H1 (cell line): ENCODE measurements around the gene PCNX4. TPM values are rescaled to one million over a fixed set of nuclear protein-coding genes. Genes with fewer than 3 reads are reported as not detected.

Experiments
- CTCF ChIA-PET: fragments of 300-600 bp; sonication (Branson Sonifier 250); formaldehyde crosslinking; loops from one replicate; lab custom pipeline; 2021; ENCODE audit not compliant: partially characterized antibody; lab: Charles Lee
- POLR2A ChIA-PET: fragments of 300-600 bp; sonication (Branson Sonifier 250); formaldehyde crosslinking; loops from one replicate; lab custom pipeline; 2021; ENCODE audit warnings: inconsistent platforms; ENCODE audit not compliant: partially characterized antibody; lab: Charles Lee
- DNase-seq, 2 experiments: peaks; one replicate each; pipeline versions ENCODE4 v3.0.0 to v3.0.0-alpha.2; 2010 to 2022; ENCODE audit warnings: low spot score in 2 of 2, low read depth in 1 of 2, mixed read lengths in 1 of 2
- FAIRE-seq: peaks from 2 replicates; lab custom pipeline; 2011; peaks lifted over from hg19 to GRCh38; lab: Jason Lieb, UNC
- H2AFZ ChIP-seq: 2 replicates; pipeline ENCODE4 v1.8.1; 2012; ENCODE audit warnings: low read length, inconsistent platforms
- H2AK5ac ChIP-seq: 2 replicates; pipeline ENCODE4 v1.6.1; 2013; ENCODE audit warnings: low read depth, low read length
- H2BK120ac ChIP-seq: replicated peaks from 2 replicates; pipeline ENCODE3; 2013; ENCODE audit warnings: low read depth, low read length, inconsistent platforms
- H2BK12ac ChIP-seq: 2 replicates; pipeline ENCODE4 v1.6.1; 2013; ENCODE audit warnings: low read depth, low read length
- H2BK15ac ChIP-seq: 2 replicates; pipeline ENCODE4 v1.6.1; 2013; ENCODE audit warnings: low read length
- H2BK20ac ChIP-seq: 2 replicates; pipeline ENCODE4 v1.6.1; 2013; ENCODE audit warnings: low read length
- H2BK5ac ChIP-seq: 2 replicates; pipeline ENCODE4 v1.6.1; 2013; ENCODE audit warnings: low read depth, low read length
- H3K14ac ChIP-seq: 2 replicates; pipeline ENCODE4 v1.6.1; 2013; ENCODE audit warnings: inconsistent platforms; ENCODE audit not compliant: insufficient read length
- H3K18ac ChIP-seq: 2 replicates; pipeline ENCODE4 v1.6.1; 2013; ENCODE audit warnings: low read length; ENCODE audit errors: extremely low read depth
- H3K23ac ChIP-seq: 2 replicates; pipeline ENCODE4 v1.6.1; 2013; ENCODE audit warnings: inconsistent platforms; ENCODE audit not compliant: insufficient read length
- H3K23me2 ChIP-seq: 2 replicates; pipeline ENCODE4 v1.6.1; 2013; ENCODE audit warnings: low read depth, low read length
- H3K27ac ChIP-seq: 2 replicates; pipeline ENCODE4 v1.6.1; 2011; ENCODE audit warnings: low read depth, low read length, inconsistent platforms
- H3K27me3 ChIP-seq, 4 experiments: replicated peaks in 1 of 4; 1 replicate in 1 of 4; 2 replicates in 3 of 4; pipeline versions ENCODE4 v1.6.1 to v1.8.1; 2011 to 2013; ENCODE audit warnings: low read length in 3 of 4, mild to moderate bottlenecking in 3 of 4, inconsistent platforms in 2 of 4, mixed read lengths in 2 of 4, moderate library complexity in 1 of 4; ENCODE audit not compliant: control insufficient read depth in 3 of 4, insufficient read depth in 3 of 4; ENCODE audit errors: extremely low read depth in 1 of 4
- H3K36me3 ChIP-seq, 4 experiments: 2 replicates each; pipeline versions ENCODE4 v1.6.1 to v1.8.1; 2011 to 2013; ENCODE audit warnings: mild to moderate bottlenecking in 4 of 4, low read length in 3 of 4, moderate library complexity in 2 of 4, control low read depth in 1 of 4, inconsistent platforms in 1 of 4; ENCODE audit not compliant: insufficient read depth in 4 of 4, control insufficient read depth in 2 of 4
- H3K4ac ChIP-seq: replicated peaks from 2 replicates; pipeline ENCODE3; 2013; ENCODE audit warnings: low read length, low read depth, mixed read lengths, inconsistent platforms; ENCODE audit not compliant: insufficient read length
- H3K4me1 ChIP-seq, 4 experiments: replicated peaks in 1 of 4; 1 replicate in 1 of 4; 2 replicates in 3 of 4; pipeline versions ENCODE4 v1.6.1 to v1.8.1; 2011 to 2013; ENCODE audit warnings: low read length in 3 of 4, inconsistent platforms in 2 of 4, mixed read lengths in 1 of 4; ENCODE audit not compliant: insufficient read depth in 4 of 4, control insufficient read depth in 3 of 4
- H3K4me2 ChIP-seq, 2 experiments: 2 replicates each; pipeline versions ENCODE4 v1.6.1 to v1.8.1; 2011 to 2013; ENCODE audit warnings: low read depth in 2 of 2, low read length in 2 of 2, control low read depth in 1 of 2, inconsistent platforms in 1 of 2, mild to moderate bottlenecking in 1 of 2; ENCODE audit not compliant: insufficient read depth in 1 of 2
- H3K4me3 ChIP-seq, 4 experiments: fragments of 200-600, 300-600 bp in 1 of 4; sonication (generic), shearing (Covaris generic), sonication (Bioruptor Twin) in 1 of 4; 2 replicates each; pipeline versions ENCODE4 v1.5.1 to v1.8.1; 2011 to 2016; ENCODE audit warnings: low read length in 4 of 4, low read depth in 3 of 4, control low read depth in 2 of 4, inconsistent platforms in 2 of 4, mild to moderate bottlenecking in 2 of 4, mixed read lengths in 1 of 4, moderate library complexity in 1 of 4; ENCODE audit not compliant: insufficient read depth in 2 of 4; ENCODE audit errors: extremely low read depth in 1 of 4
- H3K56ac ChIP-seq: replicated peaks from 2 replicates; pipeline ENCODE3; 2013; ENCODE audit warnings: low read depth, mild to moderate bottlenecking, mixed read lengths, low read length, inconsistent platforms; ENCODE audit not compliant: insufficient read length
- H3K79me1 ChIP-seq: 2 replicates; pipeline ENCODE4 v1.6.1; 2013; ENCODE audit warnings: low read depth, low read length, control low read depth
- H3K79me2 ChIP-seq, 2 experiments: 2 replicates each; pipeline versions ENCODE4 v1.6.1 to v1.8.1; 2012 to 2013; ENCODE audit warnings: low read length in 2 of 2, mild to moderate bottlenecking in 2 of 2, inconsistent platforms in 1 of 2; ENCODE audit not compliant: insufficient read depth in 2 of 2, control insufficient read depth in 1 of 2
- H3K9ac ChIP-seq, 4 experiments: replicated peaks in 1 of 4; 1 replicate in 1 of 4; 2 replicates in 3 of 4; pipeline versions ENCODE4 v1.6.1 to v1.8.1; 2011 to 2013; ENCODE audit warnings: low read depth in 3 of 4, low read length in 3 of 4, control low read depth in 2 of 4, mild to moderate bottlenecking in 2 of 4, moderate library complexity in 2 of 4, inconsistent platforms in 1 of 4; ENCODE audit errors: extremely low read depth in 1 of 4
- H3K9me3 ChIP-seq, 2 experiments: 2 replicates each; pipeline versions ENCODE4 v1.6.1 to v1.8.1; 2012 to 2013; ENCODE audit warnings: mild to moderate bottlenecking in 2 of 2, moderate library complexity in 2 of 2, control low read depth in 1 of 2, inconsistent platforms in 1 of 2, low read depth in 1 of 2, low read length in 1 of 2, mixed read lengths in 1 of 2; ENCODE audit not compliant: insufficient read depth in 2 of 2
- H4K20me1 ChIP-seq, 2 experiments: replicated peaks in 1 of 2; 2 replicates each; pipeline versions ENCODE3 to v1.8.1; 2011 to 2013; ENCODE audit warnings: inconsistent platforms in 2 of 2, low read length in 2 of 2, mild to moderate bottlenecking in 1 of 2; ENCODE audit not compliant: insufficient read depth in 2 of 2, control insufficient read depth in 1 of 2
- H4K5ac ChIP-seq: 2 replicates; pipeline ENCODE4 v1.6.1; 2013; ENCODE audit warnings: low read length, low read depth, mixed read lengths, inconsistent platforms; ENCODE audit not compliant: insufficient read length
- H4K8ac ChIP-seq: 2 replicates; pipeline ENCODE4 v1.8.0; 2013; ENCODE audit warnings: mild to moderate bottlenecking, moderate library complexity, low read length, inconsistent platforms; ENCODE audit not compliant: insufficient read depth; ENCODE audit errors: extremely low read depth
- H4K91ac ChIP-seq: replicated peaks from 2 replicates; pipeline ENCODE3; 2013; ENCODE audit warnings: low read length, mixed read lengths, inconsistent platforms; ENCODE audit not compliant: insufficient read length
- BACH1 ChIP-seq: IDR thresholded peaks from 2 replicates; pipeline ENCODE4 v1.6.1; 2012; ENCODE audit warnings: low read length, improper control_type of control experiment
- BRCA1 ChIP-seq: IDR thresholded peaks from 2 replicates; pipeline ENCODE4 v1.6.1; 2012; ENCODE audit warnings: low read depth, low read length, improper control_type of control experiment
- CREB1 ChIP-seq: IDR thresholded peaks from 2 replicates; pipeline ENCODE4 v1.6.1; 2012; ENCODE audit warnings: inconsistent platforms
- FOSL1 ChIP-seq: IDR thresholded peaks from 2 replicates; pipeline ENCODE4 v1.6.1; 2011; ENCODE audit warnings: mild to moderate bottlenecking, low read depth, low read length, moderate library complexity; ENCODE audit not compliant: insufficient read depth
- GABPA ChIP-seq: IDR thresholded peaks from 2 replicates; pipeline ENCODE4 v1.6.1; 2011; ENCODE audit warnings: mild to moderate bottlenecking, low read length, moderate library complexity, borderline replicate concordance; ENCODE audit not compliant: insufficient read depth
- PHF8 ChIP-seq: fragments of 200-600 bp; sonication (generic); conservative IDR thresholded peaks from 2 replicates; pipeline ENCODE4 v1.7.1; 2012; ENCODE audit warnings: low read depth, mild to moderate bottlenecking, inconsistent platforms, low read length, moderate library complexity
- RXRA ChIP-seq: IDR thresholded peaks from 2 replicates; pipeline ENCODE4 v1.6.1; 2011; ENCODE audit warnings: low read depth, mild to moderate bottlenecking, low read length, moderate library complexity; ENCODE audit not compliant: insufficient read depth
- SRF ChIP-seq: IDR thresholded peaks from 2 replicates; pipeline ENCODE4 v1.6.1; 2011; ENCODE audit warnings: mild to moderate bottlenecking, low read depth, low read length, moderate library complexity
- TCF12 ChIP-seq: IDR thresholded peaks from 2 replicates; pipeline ENCODE4 v1.6.1; 2011; ENCODE audit warnings: low read depth, mild to moderate bottlenecking, low read length
- TEAD4 ChIP-seq: IDR thresholded peaks from 2 replicates; pipeline ENCODE4 v1.6.1; 2012; ENCODE audit warnings: low read depth, low read length, inconsistent platforms, mixed read lengths
- WGBS, 2 experiments: shearing (Covaris generic) in 1 of 2; methylation state at CpG; one replicate each; pipeline versions ENCODE4 v1.1.6 to v1.1.7; 2013 to 2015; ENCODE audit warnings: low lambda C conversion rate in 2 of 2, mixed read lengths in 2 of 2, inconsistent platforms in 1 of 2, low coverage in 1 of 2, missing lambda C conversion rate in 1 of 2; ENCODE audit not compliant: insufficient replicate concordance in 2 of 2, insufficient coverage in 1 of 2, insufficient read length in 1 of 2; ENCODE audit errors: extremely low coverage in 1 of 2, missing lambda C conversion rate in 1 of 2; 5-methylcytosine and 5-hydroxymethylcytosine counted together
- polyA plus RNA-seq, 7 experiments: library from polyadenylated mRNA; depleted of rRNA in 3 of 7; stranded (reverse) in 5 of 7; unstranded in 2 of 7; fragments of >200 nt in 5 of 7; fragments of 200-250 nt in 2 of 7; gene quantifications; 1 replicate in 5 of 7; 2 replicates in 1 of 7; 4 replicates in 1 of 7; pipeline versions ENCODE4 v1.2.1 to v1.2.3, GENCODE V29; 2011 to 2013; ENCODE audit warnings: missing spikeins in 2 of 7, mixed read lengths in 2 of 7
- total RNA-seq: library from RNA; stranded (reverse); fragmentation: NEBNext Ultra II Directional; extraction: Animal tissue kit (Norgen Biotek cat#: 25700); gene quantifications from 2 replicates; pipeline ENCODE4 v1.2.1, GENCODE V29; 2021
- TF ChIP-seq, protein P1 (sequence below): IDR thresholded peaks from 2 replicates; pipeline ENCODE4 v1.6.1; 2011; ENCODE audit warnings: low read depth, mild to moderate bottlenecking, low read length; ENCODE audit not compliant: insufficient read depth
- TF ChIP-seq, protein P2 (sequence below): IDR thresholded peaks from 2 replicates; pipeline ENCODE4 v1.6.1; 2012; ENCODE audit warnings: inconsistent platforms
- TF ChIP-seq, protein P3 (sequence below): IDR thresholded peaks from 2 replicates; pipeline ENCODE4 v1.6.1; 2011; ENCODE audit warnings: low read length, improper control_type of control experiment

PCNX4 gene
- total and polyA plus RNA-seq, 2 of the 8 experiments (the other 6 are each of a cell fraction or from before 2014, with no cell fraction given), result 28.4 to 35.5 TPM

DNA sequence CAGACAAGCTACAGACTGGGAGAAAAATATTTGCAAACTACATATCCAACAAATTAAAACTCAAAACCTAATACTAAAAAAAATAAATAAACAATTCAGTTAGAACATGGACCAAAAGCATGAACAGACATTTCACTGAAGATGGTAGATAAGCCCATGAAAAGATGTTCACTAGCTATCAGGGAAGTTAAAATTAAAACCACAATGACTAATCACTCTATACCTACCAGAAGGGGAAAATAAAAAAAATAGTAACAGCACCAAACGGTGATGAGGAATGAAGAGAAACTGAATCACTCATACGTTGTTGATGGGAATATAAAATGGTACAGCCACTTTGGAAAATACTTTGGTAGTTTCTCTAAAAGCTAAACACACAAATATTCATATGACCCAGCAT lies 104.6 kb downstream of the PCNX4 start:
- no peaks in the 10 kb centered on the region for H3K79me2 ChIP-seq
- no peaks in the 10 kb centered on the region for H3K79me1 ChIP-seq
- H3K4me1 ChIP-seq, result peaks cover 0 to 3% (median 1%) of the 10 kb centered on the region in 4 experiments; a peak in 3 of 7 replicates
- no peak overlapping the region for H4K5ac ChIP-seq
- H3K4me2 ChIP-seq, result no peak overlapping the region
- no peak overlapping the region for H4K91ac ChIP-seq
- no peak overlapping the region for H4K8ac ChIP-seq
- ChIA-PET CTCF (interaction anchor here (0.6 to 5.6 kb wide), 15 partner anchors 11 to 367 kb away, joined by 3 to 29 read pairs (median 3); no protein-coding TSS in a partner anchor), POLR2A (interaction anchor here (1.3 kb wide), 1 partner anchor 30 kb away, joined by 3 read pairs; no protein-coding TSS in a partner anchor)
- no peak overlapping the region for H2BK5ac ChIP-seq
- H3K23ac ChIP-seq, result no peak overlapping the region
- H2BK12ac ChIP-seq, result no peak overlapping the region
- H2AFZ ChIP-seq, result no peak overlapping the region
- DNase-seq (no peak), FAIRE-seq (no peak)
- H2BK120ac ChIP-seq, result no peak overlapping the region
- no peak overlapping the region for H2BK20ac ChIP-seq
- H3K27ac ChIP-seq, result no peak overlapping the region
- H3K18ac ChIP-seq, result no peak overlapping the region
- H3K4ac ChIP-seq, result no peak overlapping the region
- H2AK5ac ChIP-seq, result no peak overlapping the region
- 79% methylated on average over 2 of the region's 2 CpGs; no CpG with 5 or more reads in 1 of the 2 experiments for WGBS, 2 experiments
- H3K9ac ChIP-seq, result no peak overlapping the region
- H4K20me1 ChIP-seq, result no peaks in the 10 kb centered on the region
- H3K23me2 ChIP-seq, result no peaks in the 10 kb centered on the region
- no peak overlapping the region for H3K56ac ChIP-seq
- no peaks in the 10 kb centered on the region for H3K27me3 ChIP-seq
- no peak overlapping the region for H3K14ac ChIP-seq
- no peaks in the 10 kb centered on the region for H3K36me3 ChIP-seq
- H3K4me3 ChIP-seq, result no peak overlapping the region
- H3K9me3 ChIP-seq, result no peaks in the 10 kb centered on the region
- no peak overlapping the region for H2BK15ac ChIP-seq
- TF ChIP-seq, protein P1, sequence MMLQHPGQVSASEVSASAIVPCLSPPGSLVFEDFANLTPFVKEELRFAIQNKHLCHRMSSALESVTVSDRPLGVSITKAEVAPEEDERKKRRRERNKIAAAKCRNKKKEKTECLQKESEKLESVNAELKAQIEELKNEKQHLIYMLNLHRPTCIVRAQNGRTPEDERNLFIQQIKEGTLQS, result no peak
- TF ChIP-seq GABPA (no peak), BACH1 (no peak), RXRA (no peak), TCF12 (no peak), PHF8 (no peak), FOSL1 (no peak), CREB1 (no peak), SRF (no peak), BRCA1 (no peak), TEAD4 (no peak)
- TF ChIP-seq, protein P2, sequence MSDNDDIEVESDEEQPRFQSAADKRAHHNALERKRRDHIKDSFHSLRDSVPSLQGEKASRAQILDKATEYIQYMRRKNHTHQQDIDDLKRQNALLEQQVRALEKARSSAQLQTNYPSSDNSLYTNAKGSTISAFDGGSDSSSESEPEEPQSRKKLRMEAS, result no peak
- TF ChIP-seq, protein P3, sequence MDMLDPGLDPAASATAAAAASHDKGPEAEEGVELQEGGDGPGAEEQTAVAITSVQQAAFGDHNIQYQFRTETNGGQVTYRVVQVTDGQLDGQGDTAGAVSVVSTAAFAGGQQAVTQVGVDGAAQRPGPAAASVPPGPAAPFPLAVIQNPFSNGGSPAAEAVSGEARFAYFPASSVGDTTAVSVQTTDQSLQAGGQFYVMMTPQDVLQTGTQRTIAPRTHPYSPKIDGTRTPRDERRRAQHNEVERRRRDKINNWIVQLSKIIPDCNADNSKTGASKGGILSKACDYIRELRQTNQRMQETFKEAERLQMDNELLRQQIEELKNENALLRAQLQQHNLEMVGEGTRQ, result no peak
